Liver (tissue), 9 donors: Measurements from ENCODE around the gene COLEC12. TPM values are rescaled to one million over a fixed set of nuclear protein-coding genes. Genes with fewer than 3 reads are reported as not detected.

ENCODE experiments used
- DNase-seq: peaks from one replicate; pipeline ENCODE4 v3.0.0-alpha.2; 2017; ENCODE audit warnings: low spot score
- H3K27ac ChIP-seq, 2 donors: one replicate each; pipeline ENCODE4 v1.7.0; 2013; ENCODE audit warnings: inconsistent platforms in 2 of 2, low read length in 2 of 2, control low read depth in 1 of 2, low read depth in 1 of 2, mild to moderate bottlenecking in 1 of 2
- H3K27me3 ChIP-seq, 4 donors: one replicate each; pipeline versions ENCODE4 v1.6.1 to v1.7.0; 2013; ENCODE audit warnings: low read length in 3 of 4, inconsistent platforms in 1 of 4, mild to moderate bottlenecking in 1 of 4, moderate library complexity in 1 of 4; ENCODE audit not compliant: control insufficient read depth in 4 of 4, insufficient read depth in 4 of 4
- H3K36me3 ChIP-seq, 4 donors: one replicate each; pipeline versions ENCODE4 v1.6.1 to v1.7.0; 2013; ENCODE audit warnings: low read length in 3 of 4, mild to moderate bottlenecking in 3 of 4, low read depth in 1 of 4, moderate library complexity in 1 of 4; ENCODE audit not compliant: control insufficient read depth in 4 of 4, insufficient read depth in 3 of 4
- H3K4me1 ChIP-seq, 4 donors: one replicate each; pipeline versions ENCODE4 v1.6.1 to v1.7.0; 2013; ENCODE audit warnings: low read length in 3 of 4, mild to moderate bottlenecking in 3 of 4, moderate library complexity in 1 of 4; ENCODE audit not compliant: control insufficient read depth in 4 of 4, insufficient read depth in 4 of 4
- H3K4me3 ChIP-seq, 3 donors: one replicate each; pipeline versions ENCODE4 v1.6.1 to v1.7.0; 2013; ENCODE audit warnings: low read length in 3 of 3, control low read depth in 1 of 3, low read depth in 1 of 3, mild to moderate bottlenecking in 1 of 3
- H3K9ac ChIP-seq, 2 donors: one replicate each; pipeline ENCODE4 v1.7.0; 2013; ENCODE audit warnings: low read length in 2 of 2, mild to moderate bottlenecking in 2 of 2, moderate library complexity in 2 of 2, control low read depth in 1 of 2, low read depth in 1 of 2
- H3K9me3 ChIP-seq, 4 donors: one replicate each; pipeline versions ENCODE4 v1.6.1 to v1.7.0; 2013; ENCODE audit warnings: low read length in 3 of 4; ENCODE audit not compliant: control insufficient read depth in 4 of 4
- ATF3 ChIP-seq: IDR thresholded peaks from 2 replicates; pipeline ENCODE4 v1.6.1; 2016; ENCODE audit warnings: antibody characterized with exemption
- CTCF ChIP-seq: fragments of 150-350 bp; IDR thresholded peaks from 2 replicates; pipeline ENCODE4 v1.5.1; 2017; ENCODE audit warnings: improper control_type of control experiment, low read depth, low read length; ENCODE audit not compliant: missing input control
- EGR1 ChIP-seq, 2 donors: IDR thresholded peaks; 2 replicates each; pipeline ENCODE4 v1.6.1; 2016 to 2018; ENCODE audit warnings: antibody characterized with exemption in 2 of 2, low read depth in 2 of 2
- FOXA1 ChIP-seq: IDR thresholded peaks from 2 replicates; pipeline ENCODE4 v1.6.1; 2016; ENCODE audit warnings: antibody characterized with exemption
- FOXA2 ChIP-seq: IDR thresholded peaks from 2 replicates; pipeline ENCODE4 v1.6.1; 2016; ENCODE audit warnings: antibody characterized with exemption
- GABPA ChIP-seq, 2 donors: IDR thresholded peaks in 1 of 2; conservative IDR thresholded peaks in 1 of 2; 2 replicates each; pipeline ENCODE4 v1.6.1; 2016; ENCODE audit warnings: antibody characterized with exemption in 2 of 2, mild to moderate bottlenecking in 1 of 2, moderate library complexity in 1 of 2
- HNF4A ChIP-seq, 2 donors: conservative IDR thresholded peaks; 2 replicates each; pipeline ENCODE4 v1.6.1; 2016; ENCODE audit warnings: antibody characterized with exemption in 2 of 2, mild to moderate bottlenecking in 2 of 2
- HNF4G ChIP-seq: IDR thresholded peaks from 2 replicates; pipeline ENCODE4 v1.6.1; 2016; ENCODE audit warnings: antibody characterized with exemption
- JUND ChIP-seq, 2 donors: IDR thresholded peaks; 2 replicates each; pipeline ENCODE4 v1.6.1; 2016; ENCODE audit warnings: antibody characterized with exemption in 2 of 2
- NR2F2 ChIP-seq: IDR thresholded peaks from 2 replicates; pipeline ENCODE4 v1.6.1; 2016; ENCODE audit warnings: antibody characterized with exemption
- RAD21 ChIP-seq, 2 donors: IDR thresholded peaks; 2 replicates each; pipeline ENCODE4 v1.6.1; 2016; ENCODE audit warnings: antibody characterized with exemption in 2 of 2, mild to moderate bottlenecking in 2 of 2
- RXRA ChIP-seq, 2 donors: IDR thresholded peaks; 2 replicates each; pipeline ENCODE4 v1.6.1; 2017 to 2018; ENCODE audit warnings: antibody characterized with exemption in 2 of 2, mild to moderate bottlenecking in 1 of 2
- TAF1 ChIP-seq: conservative IDR thresholded peaks from 2 replicates; pipeline ENCODE4 v1.6.1; 2016; ENCODE audit warnings: antibody characterized with exemption, mild to moderate bottlenecking
- WGBS: extraction: QIAGEN DNeasy Blood & Tissue Kit; methylation state at CpG from one replicate; pipeline ENCODE4 v1.1.7; 2013; 5-methylcytosine and 5-hydroxymethylcytosine counted together
- polyA plus RNA-seq, 2 donors: library from polyadenylated mRNA; stranded (reverse) in 1 of 2; unstranded in 1 of 2; fragments of 200-250 nt in 1 of 2; fragments of >200 nt in 1 of 2; fragmentation: Nextera tagmentation in 1 of 2; extraction: Ambion mirVana in 1 of 2; gene quantifications; one replicate each; pipeline versions ENCODE4 v1.2.1 to v1.2.3, GENCODE V29; 2013 to 2015
- total RNA-seq, 2 donors: library from RNA; depleted of rRNA; stranded (reverse); fragments of >200 nt; gene quantifications; one replicate each; pipeline ENCODE4 v1.2.3, GENCODE V29; 2014
- TF ChIP-seq, protein P1 (sequence below): IDR thresholded peaks from 2 replicates; pipeline ENCODE4 v1.6.1; 2016; ENCODE audit warnings: antibody characterized with exemption
- TF ChIP-seq, protein P2 (sequence below): IDR thresholded peaks from 2 replicates; pipeline ENCODE4 v1.6.1; 2016; ENCODE audit warnings: antibody characterized with exemption
- donor health status: healthy.
- donor health status: healthy.
- donor health status: healthy.
- donor health status: healthy.
- donor health status: healthy.

COLEC12 gene
- total and polyA plus RNA-seq, 4 donors: 0.03 to 1.6 (median 0.28) TPM

DNA sequence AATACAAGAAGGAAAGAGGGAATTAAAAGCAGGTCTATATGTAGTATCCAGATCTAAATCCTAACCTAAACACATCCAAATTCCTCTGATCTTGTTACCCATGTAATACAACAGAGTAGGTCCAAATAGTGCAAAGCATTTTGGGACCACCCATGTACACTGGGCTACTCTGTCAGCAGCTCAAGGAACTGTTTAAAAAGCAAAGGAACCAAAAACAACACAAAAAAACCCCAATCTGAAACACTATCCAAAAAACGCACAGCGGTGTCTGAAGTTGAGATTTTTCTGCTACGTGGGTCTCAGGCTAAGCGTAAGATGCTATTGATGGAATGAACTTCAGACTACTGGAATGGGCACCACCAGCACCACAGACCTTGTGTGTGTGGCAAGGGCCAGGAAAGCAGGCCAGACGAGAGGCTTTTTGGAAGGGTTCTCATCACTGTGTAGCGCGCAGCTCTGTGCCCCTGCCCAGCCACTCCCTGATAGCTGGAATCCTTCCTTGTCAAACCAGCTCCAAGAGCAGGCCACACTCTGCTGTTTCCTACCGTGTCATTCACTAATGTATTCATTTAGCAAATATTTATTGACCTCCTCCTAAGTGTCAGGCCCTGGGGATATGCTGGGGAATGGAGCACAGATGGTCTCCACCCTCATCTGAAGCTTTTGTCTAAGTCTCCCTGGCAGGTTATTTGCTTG is 101.4 kb downstream of the COLEC12 start:
- 69% methylated on average over 8 of the region's 8 CpGs for WGBS
- no peak for DNase-seq
- TF ChIP-seq, protein P1, sequence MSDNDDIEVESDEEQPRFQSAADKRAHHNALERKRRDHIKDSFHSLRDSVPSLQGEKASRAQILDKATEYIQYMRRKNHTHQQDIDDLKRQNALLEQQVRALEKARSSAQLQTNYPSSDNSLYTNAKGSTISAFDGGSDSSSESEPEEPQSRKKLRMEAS: no peak
- TF ChIP-seq NR2F2 (no peak), ATF3 (no peak)
- H3K27ac ChIP-seq: no peak overlapping the region
- no peaks in the 10 kb centered on the region for H3K36me3 ChIP-seq
- no peak overlapping the region for H3K4me3 ChIP-seq
- no peaks in the 10 kb centered on the region for H3K4me1 ChIP-seq
- peaks cover 0 to 1% (median 0%) of the 10 kb centered on the region in 4 donors for H3K9me3 ChIP-seq
- H3K9ac ChIP-seq: no peak overlapping the region
- H3K27me3 ChIP-seq: peaks cover 0 to 4% (median 0%) of the 10 kb centered on the region in 4 donors

DNA sequence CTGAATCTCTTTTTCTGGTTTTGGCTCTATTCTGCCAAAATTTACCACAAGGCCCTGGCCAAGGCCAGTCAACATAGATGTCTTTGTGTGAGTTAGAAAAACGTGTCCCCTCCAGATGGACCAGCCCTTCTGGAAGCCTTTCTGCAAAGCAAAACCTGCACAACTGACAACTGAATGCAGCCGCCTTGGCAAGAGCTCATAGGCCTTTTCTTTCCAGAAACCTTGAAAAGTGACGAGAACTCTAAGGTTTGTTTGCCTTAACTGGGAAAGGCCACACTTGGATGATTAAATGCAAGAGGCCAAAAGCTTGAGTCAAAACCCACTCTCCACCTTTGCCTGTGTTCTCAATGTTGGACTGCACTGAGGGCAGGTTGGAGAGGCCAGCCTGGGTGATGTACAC is 103.9 kb downstream of the COLEC12 start:
- DNase-seq: no peak
- no peak overlapping the region for H3K27ac ChIP-seq
- no peaks in the 10 kb centered on the region for H3K4me1 ChIP-seq
- H3K36me3 ChIP-seq: no peaks in the 10 kb centered on the region
- H3K4me3 ChIP-seq: no peak overlapping the region
- H3K9ac ChIP-seq: no peak overlapping the region
- no peak for TF ChIP-seq GABPA (IDR thresholded peaks at IDR 0.05 in 1 of 2, conservative IDR thresholded peaks at IDR 0.05 in 1 of 2)
- no peak for TF ChIP-seq HNF4G
- no peak for TF ChIP-seq RXRA (IDR thresholded peaks at IDR 0.05)
- TF ChIP-seq ATF3: no peak
- no peak for TF ChIP-seq RAD21 (IDR thresholded peaks at IDR 0.05)
- TF ChIP-seq, protein P2, sequence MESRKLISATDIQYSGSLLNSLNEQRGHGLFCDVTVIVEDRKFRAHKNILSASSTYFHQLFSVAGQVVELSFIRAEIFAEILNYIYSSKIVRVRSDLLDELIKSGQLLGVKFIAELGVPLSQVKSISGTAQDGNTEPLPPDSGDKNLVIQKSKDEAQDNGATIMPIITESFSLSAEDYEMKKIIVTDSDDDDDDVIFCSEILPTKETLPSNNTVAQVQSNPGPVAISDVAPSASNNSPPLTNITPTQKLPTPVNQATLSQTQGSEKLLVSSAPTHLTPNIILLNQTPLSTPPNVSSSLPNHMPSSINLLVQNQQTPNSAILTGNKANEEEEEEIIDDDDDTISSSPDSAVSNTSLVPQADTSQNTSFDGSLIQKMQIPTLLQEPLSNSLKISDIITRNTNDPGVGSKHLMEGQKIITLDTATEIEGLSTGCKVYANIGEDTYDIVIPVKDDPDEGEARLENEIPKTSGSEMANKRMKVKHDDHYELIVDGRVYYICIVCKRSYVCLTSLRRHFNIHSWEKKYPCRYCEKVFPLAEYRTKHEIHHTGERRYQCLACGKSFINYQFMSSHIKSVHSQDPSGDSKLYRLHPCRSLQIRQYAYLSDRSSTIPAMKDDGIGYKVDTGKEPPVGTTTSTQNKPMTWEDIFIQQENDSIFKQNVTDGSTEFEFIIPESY: no peak
- TF ChIP-seq JUND (IDR thresholded peaks at IDR 0.05): no peak
- TF ChIP-seq TAF1: no peak
- TF ChIP-seq EGR1 (IDR thresholded peaks at IDR 0.05; ENCODE audit: low read depth in 2 of 2): no peak
- no peak for TF ChIP-seq FOXA2
- TF ChIP-seq CTCF: no peak
- no peak for TF ChIP-seq NR2F2
- TF ChIP-seq, protein P1: no peak
- TF ChIP-seq HNF4A (conservative IDR thresholded peaks at IDR 0.05): no peak
- TF ChIP-seq FOXA1: no peak
- H3K27me3 ChIP-seq: peaks cover 0 to 4% (median 0%) of the 10 kb centered on the region in 4 donors
- H3K9me3 ChIP-seq: no peaks in the 10 kb centered on the region
- WGBS: 87% methylated on average over 3 of the region's 3 CpGs
